Prostate gland (tissue), 2 donors: Measurements from ENCODE around the gene UTP14A.

Source experiments
- CTCF ChIP-seq, 4 experiments: fragments of 200-600 bp in 2 of 4; fragments of 450-650 bp in 2 of 4; sonication (generic) in 2 of 4; IDR thresholded peaks; 1 replicate in 3 of 4; 2 replicates in 1 of 4; pipeline ENCODE4 v1.5.1; 2016 to 2019; ENCODE audit warnings: antibody characterized with exemption in 4 of 4, mild to moderate bottlenecking in 2 of 4, moderate library complexity in 2 of 4
- POLR2AphosphoS5 ChIP-seq: sonication (generic); formaldehyde crosslinking; IDR thresholded peaks from one replicate; pipeline ENCODE4 v1.6.1; 2017; ENCODE audit warnings: antibody characterized with exemption

- TF ChIP-seq CTCF (IDR thresholded peaks at IDR 0.05) (no peak), POLR2AphosphoS5 (no peak)
Measured at GRCh38 chrX:129953334-129953648, 47.3 kb downstream of the UTP14A start.
